HUES64 (cell line): ENCODE results near the gene PXT1.

Experiments
- H3K27ac ChIP-seq: 2 replicates; pipeline ENCODE4 v1.7.0; 2013; ENCODE audit warnings: low read depth, low read length, inconsistent platforms
- H3K27me3 ChIP-seq: 2 replicates; pipeline ENCODE4 v1.6.1; 2013; ENCODE audit warnings: mild to moderate bottlenecking, low read length; ENCODE audit not compliant: insufficient read depth
- H3K36me3 ChIP-seq: 2 replicates; pipeline ENCODE4 v1.6.1; 2013; ENCODE audit warnings: mild to moderate bottlenecking, low read length; ENCODE audit not compliant: insufficient read depth
- H3K4me1 ChIP-seq: 2 replicates; pipeline ENCODE4 v1.6.1; 2013; ENCODE audit warnings: mild to moderate bottlenecking, low read length, moderate library complexity; ENCODE audit not compliant: insufficient read depth
- H3K4me3 ChIP-seq: 2 replicates; pipeline ENCODE4 v1.5.1; 2013; ENCODE audit warnings: mild to moderate bottlenecking, low read length, moderate library complexity
- H3K9ac ChIP-seq: 2 replicates; pipeline ENCODE4 v1.6.1; 2013; ENCODE audit warnings: mild to moderate bottlenecking, low read depth, low read length
- H3K9me3 ChIP-seq: 2 replicates; pipeline ENCODE4 v1.6.1; 2013; ENCODE audit warnings: low read depth, low read length; ENCODE audit not compliant: insufficient read depth
- WGBS: fragments of 150-250, 120-280 bp; methylation state at CpG from one replicate; pipeline ENCODE4 v1.1.7; 2013; ENCODE audit warnings: missing lambda C conversion rate; 5-methylcytosine and 5-hydroxymethylcytosine counted together

The PXT1 gene

GRCh38 chr6:36387440-36388303 is 55.0 kb downstream of the PXT1 start, which contains the start of gene ETV7:
Gene ETV7 (minus strand): TSS chr6:36387669. CDS start chr6:36387541, 128 bp downstream.
- no peaks in the 10 kb centered on the region for H3K4me1 ChIP-seq
- H3K4me3 ChIP-seq = peak within 1 kb of the TSS; percentile 61
- no peaks in the 10 kb centered on the region for H3K9me3 ChIP-seq
- 5% methylated on average over 63 of the region's 65 CpGs for WGBS
- H3K27ac ChIP-seq = no peak within 1 kb of the TSS
- peak within 1 kb of the TSS; percentile 39 for H3K9ac ChIP-seq
- H3K27me3 ChIP-seq = peaks cover 57% of the 10 kb centered on the region
- no peaks in the 10 kb centered on the region for H3K36me3 ChIP-seq

DNA sequence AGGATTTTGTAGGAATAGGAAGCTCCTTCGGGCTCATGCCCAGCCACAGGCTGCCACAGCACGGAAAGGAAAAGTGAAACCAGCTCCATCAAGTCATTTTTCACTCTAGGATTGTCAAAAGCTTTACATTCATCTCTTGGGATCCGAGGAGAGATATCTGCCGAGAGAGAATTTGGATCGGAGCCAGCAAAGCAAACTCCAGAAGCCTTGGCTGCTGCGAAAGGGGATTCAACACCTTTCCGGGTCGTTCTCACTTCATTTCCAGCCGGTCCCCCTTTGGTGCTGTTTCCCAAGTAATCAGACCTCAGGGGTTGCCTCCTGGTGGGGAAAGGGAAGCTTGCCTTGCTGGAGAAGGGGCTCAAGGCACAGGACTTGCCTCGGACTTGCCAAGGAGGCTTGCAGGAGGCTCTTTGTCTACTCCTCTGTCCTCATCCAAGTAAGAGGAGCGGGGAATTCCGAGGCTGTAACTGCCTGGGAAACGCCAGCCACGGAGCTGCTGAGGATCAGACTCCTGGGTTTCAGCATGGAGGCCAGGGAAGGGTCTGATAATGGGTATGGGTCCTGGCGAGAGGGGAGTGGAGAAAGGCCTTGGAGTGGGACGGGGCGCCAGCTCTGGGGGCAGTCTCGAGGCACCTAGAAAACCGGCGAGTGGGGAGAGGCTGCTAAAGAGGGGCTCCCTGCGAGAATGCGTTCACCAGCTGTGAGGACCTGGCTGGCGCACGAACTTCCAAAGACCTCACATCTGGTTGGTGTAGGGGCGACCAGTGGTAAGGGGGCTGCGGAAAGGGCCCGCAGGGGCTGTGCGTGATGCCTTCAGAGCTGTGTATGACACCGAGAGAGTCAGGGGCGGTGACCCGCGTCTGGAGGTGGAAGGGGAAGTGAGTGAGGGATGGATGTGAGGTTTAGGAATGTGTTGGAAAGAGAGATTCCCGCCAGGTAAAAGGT is 55.9 kb downstream of the PXT1 start:
- Histone ChIP-seq H3K4me3 (peak overlapping the region; percentile 61), H3K4me1 (no peaks in the 10 kb centered on the region), H3K27me3 (peaks cover 57% of the 10 kb centered on the region), H3K9me3 (no peaks in the 10 kb centered on the region), H3K27ac (no peak overlapping the region), H3K9ac (peak overlapping the region; percentile 39), H3K36me3 (no peaks in the 10 kb centered on the region)
- 11% methylated on average over 33 of the region's 33 CpGs for whole genome bisulfite sequencing

DNA sequence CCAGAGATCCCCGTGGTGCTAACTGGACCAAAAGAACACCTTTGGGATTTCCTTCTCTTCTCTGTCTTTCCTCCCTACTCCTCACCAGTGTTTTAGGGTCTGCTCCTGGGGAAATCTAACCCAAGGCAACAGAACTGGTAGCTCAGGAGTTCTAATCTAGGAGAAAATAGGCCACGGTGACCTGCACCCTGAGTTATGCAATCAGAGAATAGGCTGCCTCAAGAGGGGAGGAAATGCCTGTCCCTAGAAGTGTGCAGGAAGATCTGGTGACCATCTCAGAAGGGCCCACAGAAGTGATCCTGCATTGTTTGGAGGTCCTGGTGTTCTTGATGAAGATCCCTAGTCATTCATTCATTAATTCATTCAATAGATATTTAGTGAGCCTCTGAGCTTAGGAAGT is 58.6 kb downstream of the PXT1 start:
- Histone ChIP-seq H3K9ac (no peak overlapping the region), H3K4me3 (no peak overlapping the region), H3K27me3 (peaks cover 45% of the 10 kb centered on the region), H3K27ac (no peak overlapping the region), H3K9me3 (no peaks in the 10 kb centered on the region), H3K4me1 (no peaks in the 10 kb centered on the region), H3K36me3 (no peaks in the 10 kb centered on the region)
- WGBS = 93% methylated on average over 2 of the region's 2 CpGs

DNA sequence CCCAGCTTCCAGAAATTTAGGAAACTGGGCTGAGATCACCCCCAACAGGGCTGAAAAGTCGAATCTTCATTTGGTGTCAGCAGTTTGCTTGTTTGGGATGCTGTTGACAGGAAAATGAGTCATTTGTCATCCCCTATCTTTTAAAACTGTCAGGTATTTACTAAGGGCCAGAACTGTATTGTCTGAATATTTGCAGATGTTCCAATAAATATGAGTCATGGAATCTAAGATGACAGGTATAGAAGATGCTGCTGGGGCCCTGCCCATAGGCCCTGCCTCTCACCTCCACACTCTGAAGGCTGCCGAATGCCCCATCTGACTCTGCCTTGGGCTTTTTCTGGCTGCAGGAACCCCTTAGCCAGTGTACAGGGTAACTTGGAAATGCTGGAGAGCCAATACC is 59.0 kb downstream of the PXT1 start:
- 79% methylated on average over 2 of the region's 2 CpGs for WGBS
- no peaks in the 10 kb centered on the region for H3K4me1 ChIP-seq
- no peak overlapping the region for H3K4me3 ChIP-seq
- no peak overlapping the region for H3K9ac ChIP-seq
- H3K27me3 ChIP-seq = peaks cover 40% of the 10 kb centered on the region
- no peaks in the 10 kb centered on the region for H3K36me3 ChIP-seq
- no peaks in the 10 kb centered on the region for H3K9me3 ChIP-seq
- H3K27ac ChIP-seq = no peak overlapping the region

GRCh38 chr6:36382976-36383375 is 59.7 kb downstream of the PXT1 start:
- WGBS = 72% methylated on average over 4 of the region's 4 CpGs
- peaks cover 34% of the 10 kb centered on the region for H3K27me3 ChIP-seq
- H3K4me1 ChIP-seq = no peaks in the 10 kb centered on the region
- H3K27ac ChIP-seq = no peak overlapping the region
- no peaks in the 10 kb centered on the region for H3K36me3 ChIP-seq
- H3K9ac ChIP-seq = no peak overlapping the region
- H3K4me3 ChIP-seq = no peak overlapping the region
- no peaks in the 10 kb centered on the region for H3K9me3 ChIP-seq

GRCh38 chr6:36381502-36382389 is 60.9 kb downstream of the PXT1 start:
- WGBS = 82% methylated on average over 7 of the region's 9 CpGs
- no peak overlapping the region for H3K27ac ChIP-seq
- H3K9ac ChIP-seq = no peak overlapping the region
- no peaks in the 10 kb centered on the region for H3K4me1 ChIP-seq
- H3K27me3 ChIP-seq = peaks cover 21% of the 10 kb centered on the region
- no peak overlapping the region for H3K4me3 ChIP-seq
- no peaks in the 10 kb centered on the region for H3K36me3 ChIP-seq
- no peaks in the 10 kb centered on the region for H3K9me3 ChIP-seq

GRCh38 chr6:36380166-36380565 is 62.5 kb downstream of the PXT1 start:
- H3K27ac ChIP-seq = no peak overlapping the region
- no peak overlapping the region for H3K9ac ChIP-seq
- H3K4me3 ChIP-seq = no peak overlapping the region
- no peaks in the 10 kb centered on the region for H3K9me3 ChIP-seq
- WGBS = 88% methylated on average over 4 of the region's 4 CpGs
- H3K27me3 ChIP-seq = peaks cover 6% of the 10 kb centered on the region; the same call in 1 of the 2 replicates
- H3K4me1 ChIP-seq = no peaks in the 10 kb centered on the region
- no peaks in the 10 kb centered on the region for H3K36me3 ChIP-seq

GRCh38 chr6:36378936-36379335 is 63.7 kb downstream of the PXT1 start:
- H3K9me3 ChIP-seq = no peaks in the 10 kb centered on the region
- H3K4me3 ChIP-seq = no peak overlapping the region
- 93% methylated on average over 10 of the region's 10 CpGs for WGBS
- H3K36me3 ChIP-seq = no peaks in the 10 kb centered on the region
- H3K27ac ChIP-seq = no peak overlapping the region
- H3K9ac ChIP-seq = no peak overlapping the region
- no peaks in the 10 kb centered on the region for H3K4me1 ChIP-seq
- H3K27me3 ChIP-seq = peaks cover 1% of the 10 kb centered on the region; the same call in 1 of the 2 replicates

DNA sequence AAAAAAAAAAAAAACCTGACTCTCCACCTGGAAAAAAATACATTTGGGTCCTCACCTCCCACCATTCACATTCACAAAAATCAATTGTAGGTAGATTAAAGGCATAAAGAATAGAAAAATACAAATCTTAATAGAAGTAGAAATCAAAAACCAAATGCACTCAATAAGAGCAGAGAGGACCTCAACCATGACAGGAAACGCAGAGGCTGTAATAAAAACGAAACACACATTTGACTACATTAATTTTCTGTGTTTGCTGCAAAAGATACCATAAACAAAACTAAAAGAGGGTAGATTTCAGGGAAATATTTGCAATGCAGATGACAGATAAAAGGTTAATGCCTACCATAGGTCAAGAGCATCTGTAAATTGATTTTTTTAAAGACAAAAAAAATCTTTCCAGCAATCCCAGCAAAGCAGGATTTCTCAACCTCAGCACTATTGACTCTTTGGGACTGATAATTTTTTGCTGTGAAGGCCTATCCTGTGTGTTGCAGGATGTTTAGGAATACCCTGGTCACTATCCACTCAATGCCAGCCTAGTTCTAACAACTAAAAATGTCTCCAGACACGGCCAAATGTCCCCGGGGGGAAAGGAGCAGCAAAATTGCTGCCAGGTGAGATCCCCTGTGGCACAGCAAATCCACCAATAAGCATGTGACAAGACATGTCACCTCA is 64.3 kb downstream of the PXT1 start:
- 93% methylated on average over 4 of the region's 4 CpGs for WGBS
- no peaks in the 10 kb centered on the region for H3K36me3 ChIP-seq
- no peaks in the 10 kb centered on the region for H3K27me3 ChIP-seq
- H3K9ac ChIP-seq = no peak overlapping the region
- no peaks in the 10 kb centered on the region for H3K4me1 ChIP-seq
- H3K9me3 ChIP-seq = no peaks in the 10 kb centered on the region
- no peak overlapping the region for H3K27ac ChIP-seq
- no peak overlapping the region for H3K4me3 ChIP-seq

GRCh38 chr6:36377594-36377993 is 65.1 kb downstream of the PXT1 start:
- H3K9ac ChIP-seq = no peak overlapping the region
- H3K36me3 ChIP-seq = no peaks in the 10 kb centered on the region
- no peaks in the 10 kb centered on the region for H3K27me3 ChIP-seq
- no peaks in the 10 kb centered on the region for H3K9me3 ChIP-seq
- no peaks in the 10 kb centered on the region for H3K4me1 ChIP-seq
- 86% methylated on average over 5 of the region's 5 CpGs for WGBS
- H3K4me3 ChIP-seq = no peak overlapping the region
- H3K27ac ChIP-seq = no peak overlapping the region
